ENCODE measurements around the gene TBX4.

The TBX4 gene

GRCh38 chr17:61478026-61478789 is 26.0 kb downstream of the TBX4 start:
- no peaks in the 10 kb centered on the region for H3K9me2 ChIP-seq (replicated peaks; ENCODE audit: low read depth, low read length)
- H3K9ac ChIP-seq (ENCODE audit: low read depth, low read length, poor library complexity, severe bottlenecking): no peak overlapping the region
- H3K4me1 ChIP-seq (ENCODE audit: insufficient read depth, low read length, poor library complexity, severe bottlenecking): no peaks in the 10 kb centered on the region
- H4K20me1 ChIP-seq (ENCODE audit: insufficient read depth, low read length, poor library complexity, severe bottlenecking): no peaks in the 10 kb centered on the region
- no peaks in the 10 kb centered on the region for H3K36me3 ChIP-seq (ENCODE audit: insufficient read depth, low read length)
- H3F3A ChIP-seq (ENCODE audit: low read depth): no peaks in the 10 kb centered on the region
- TF ChIP-seq CTCF (conservative IDR thresholded peaks at IDR 0.05; ENCODE audit: low read length): no peak
- no peak for TF ChIP-seq EZH2phosphoT487 (IDR thresholded peaks at IDR 0.05; ENCODE audit: borderline replicate concordance)
- no peak overlapping the region for H3K4me2 ChIP-seq (ENCODE audit: low read depth, low read length, poor library complexity, severe bottlenecking)
- H3K27me3 ChIP-seq (ENCODE audit: insufficient read depth, low read length, poor library complexity, severe bottlenecking): no peaks in the 10 kb centered on the region
- H3K9me3 ChIP-seq (ENCODE audit: insufficient read depth, low read depth, low read length): no peaks in the 10 kb centered on the region
- no peak overlapping the region for H3K4me3 ChIP-seq (ENCODE audit: low read length, poor library complexity, severe bottlenecking)
- H2AFZ ChIP-seq (ENCODE audit: low read length): no peak overlapping the region
- H3K79me2 ChIP-seq (ENCODE audit: insufficient read depth, low read length): no peaks in the 10 kb centered on the region

GRCh38 chr17:61478790-61479492 is 26.7 kb downstream of the TBX4 start:
- no peak; the same call in 1 of the 2 replicates for TF ChIP-seq CTCF (conservative IDR thresholded peaks at IDR 0.05; ENCODE audit: low read length)
- no peak for TF ChIP-seq EZH2phosphoT487 (IDR thresholded peaks at IDR 0.05; ENCODE audit: borderline replicate concordance)
- Histone ChIP-seq H3K4me1 (ENCODE audit: insufficient read depth, low read length, poor library complexity, severe bottlenecking) (no peaks in the 10 kb centered on the region), H3K9me2 (replicated peaks; ENCODE audit: low read depth, low read length) (no peaks in the 10 kb centered on the region), H3K9me3 (ENCODE audit: insufficient read depth, low read depth, low read length) (no peaks in the 10 kb centered on the region), H3K4me2 (ENCODE audit: low read depth, low read length, poor library complexity, severe bottlenecking) (no peak overlapping the region), H3K9ac (ENCODE audit: low read depth, low read length, poor library complexity, severe bottlenecking) (no peak overlapping the region), H3K36me3 (ENCODE audit: insufficient read depth, low read length) (no peaks in the 10 kb centered on the region), H2AFZ (ENCODE audit: low read length) (no peak overlapping the region), H3F3A (ENCODE audit: low read depth) (no peaks in the 10 kb centered on the region), H3K27me3 (ENCODE audit: insufficient read depth, low read length, poor library complexity, severe bottlenecking) (no peaks in the 10 kb centered on the region), H3K79me2 (ENCODE audit: insufficient read depth, low read length) (no peaks in the 10 kb centered on the region), H3K4me3 (ENCODE audit: low read length, poor library complexity, severe bottlenecking) (no peak overlapping the region), H4K20me1 (ENCODE audit: insufficient read depth, low read length, poor library complexity, severe bottlenecking) (no peaks in the 10 kb centered on the region)

GRCh38 chr17:61479493-61480413 is 27.5 kb downstream of the TBX4 start:
- Histone ChIP-seq H3K4me2 (ENCODE audit: low read depth, low read length, poor library complexity, severe bottlenecking) (no peak overlapping the region), H3F3A (ENCODE audit: low read depth) (no peaks in the 10 kb centered on the region), H3K36me3 (ENCODE audit: insufficient read depth, low read length) (no peaks in the 10 kb centered on the region), H2AFZ (ENCODE audit: low read length) (no peak overlapping the region), H3K4me1 (ENCODE audit: insufficient read depth, low read length, poor library complexity, severe bottlenecking) (no peaks in the 10 kb centered on the region), H3K9me3 (ENCODE audit: insufficient read depth, low read depth, low read length) (no peaks in the 10 kb centered on the region), H3K4me3 (ENCODE audit: low read length, poor library complexity, severe bottlenecking) (no peak overlapping the region), H4K20me1 (ENCODE audit: insufficient read depth, low read length, poor library complexity, severe bottlenecking) (no peaks in the 10 kb centered on the region), H3K27me3 (ENCODE audit: insufficient read depth, low read length, poor library complexity, severe bottlenecking) (no peaks in the 10 kb centered on the region), H3K79me2 (ENCODE audit: insufficient read depth, low read length) (no peaks in the 10 kb centered on the region), H3K9ac (ENCODE audit: low read depth, low read length, poor library complexity, severe bottlenecking) (no peak overlapping the region), H3K9me2 (replicated peaks; ENCODE audit: low read depth, low read length) (no peaks in the 10 kb centered on the region)
- TF ChIP-seq EZH2phosphoT487 (IDR thresholded peaks at IDR 0.05; ENCODE audit: borderline replicate concordance) (no peak), CTCF (conservative IDR thresholded peaks at IDR 0.05; ENCODE audit: low read length) (no peak)
